ENCODE data around the gene CASQ2.

- TF ChIP-seq CTCF (IDR thresholded peaks at IDR 0.05): no peak
- no peak for TF ChIP-seq POLR2AphosphoS5 (IDR thresholded peaks at IDR 0.05; ENCODE audit: low read depth, low read length)
- TF ChIP-seq GABPA (IDR thresholded peaks at IDR 0.05; ENCODE audit: low read depth): no peak
- TF ChIP-seq GATA2 (CRISPR knock-in tag; IDR thresholded peaks at IDR 0.05): no peak
- TF ChIP-seq RFX5 (IDR thresholded peaks at IDR 0.05; ENCODE audit: low read length): no peak
- TF ChIP-seq FOXM1 (IDR thresholded peaks at IDR 0.05; ENCODE audit: low read depth): no peak
- no peak for TF ChIP-seq EZH2phosphoT487 (IDR thresholded peaks at IDR 0.05; ENCODE audit: borderline replicate concordance, low read depth)
Observed at GRCh38 chr1:115712911-115713609, 55.5 kb downstream of the CASQ2 start.

Measured in SK-N-SH (cell line).